CD4-positive, alpha-beta T cell treated with Interleukin-2 at 100 ng/mL for 4 hours (primary cell): Measurements from ENCODE around the gene CA6.
"Not testable (repeated sequence)": the region's sequence is repeated elsewhere in the genome, so short reads cannot be mapped to it uniquely, and the experiment has no call there.

Source experiments
- DNase-seq: peaks from one replicate; pipeline ENCODE4 v3.0.0-alpha.2; 2020; ENCODE audit warnings: low spot score

The CA6 gene

DNA sequence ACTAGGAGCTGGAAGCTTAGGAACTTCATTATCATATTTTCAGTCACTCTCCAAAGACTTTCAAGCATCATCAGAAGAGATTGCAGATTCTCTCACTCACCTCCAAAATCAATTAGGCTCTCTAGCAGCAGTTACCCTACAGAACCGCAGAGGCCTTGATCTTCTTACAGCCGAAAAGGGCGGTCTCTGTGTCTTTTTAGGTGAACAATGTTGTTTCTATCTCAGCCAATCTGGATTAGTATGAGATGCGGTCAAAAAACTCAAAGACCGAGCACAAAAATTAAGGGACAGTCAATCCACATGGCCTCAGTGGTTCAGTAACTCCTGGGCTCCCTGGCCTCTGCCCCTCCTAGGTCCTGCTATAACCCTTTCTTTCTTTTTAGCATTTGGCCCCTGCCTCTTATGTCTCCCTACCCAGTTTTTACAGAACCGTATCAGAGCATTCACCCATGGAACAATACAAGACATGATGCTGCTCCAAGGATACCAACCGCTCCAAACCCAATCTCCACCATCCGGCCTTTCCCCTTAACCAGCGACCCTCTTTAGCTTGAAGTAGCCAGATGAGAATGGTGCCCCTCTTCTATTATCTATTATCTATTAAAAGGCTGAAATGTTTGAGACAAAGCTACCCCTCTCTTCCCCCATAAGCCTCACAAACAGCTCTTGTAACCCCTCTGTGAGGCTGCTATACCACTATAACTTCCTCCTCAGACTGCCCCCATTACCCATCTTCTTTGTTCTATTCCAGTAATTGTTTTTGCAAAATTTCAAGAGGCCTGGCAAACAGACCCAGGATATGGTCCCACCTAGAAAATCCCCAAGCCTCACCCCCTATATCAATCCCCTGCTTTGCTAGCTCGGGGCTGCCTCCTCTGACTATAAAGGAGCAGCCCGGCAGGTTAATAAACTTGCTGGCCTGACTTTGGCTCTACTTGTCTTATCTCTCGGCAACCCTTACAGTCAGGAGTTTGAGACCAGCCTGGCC, 18.7 kb upstream of the CA6 start:
- peak; percentile 69 for DNase-seq

DNA sequence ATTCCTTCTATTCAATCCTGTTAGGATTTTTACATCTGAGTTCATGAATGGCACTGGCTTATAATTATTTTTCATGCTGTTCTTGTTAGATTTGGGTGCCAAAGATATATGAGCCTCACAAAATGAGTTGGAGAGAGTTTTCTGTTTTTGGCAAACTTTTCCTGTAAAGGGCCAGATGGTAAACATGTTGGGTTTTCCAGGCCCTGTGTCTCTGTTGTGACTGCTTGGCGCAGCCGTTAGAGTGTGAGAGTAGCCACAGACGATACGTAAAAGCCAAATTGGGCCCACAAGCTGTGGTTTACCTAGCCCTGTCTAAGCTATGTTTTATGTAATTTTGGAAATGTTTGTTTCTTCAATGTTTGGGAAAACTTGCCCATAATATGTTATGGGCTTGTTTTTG, 15.6 kb upstream of the CA6 start:
- no peak for DNase-seq

DNA sequence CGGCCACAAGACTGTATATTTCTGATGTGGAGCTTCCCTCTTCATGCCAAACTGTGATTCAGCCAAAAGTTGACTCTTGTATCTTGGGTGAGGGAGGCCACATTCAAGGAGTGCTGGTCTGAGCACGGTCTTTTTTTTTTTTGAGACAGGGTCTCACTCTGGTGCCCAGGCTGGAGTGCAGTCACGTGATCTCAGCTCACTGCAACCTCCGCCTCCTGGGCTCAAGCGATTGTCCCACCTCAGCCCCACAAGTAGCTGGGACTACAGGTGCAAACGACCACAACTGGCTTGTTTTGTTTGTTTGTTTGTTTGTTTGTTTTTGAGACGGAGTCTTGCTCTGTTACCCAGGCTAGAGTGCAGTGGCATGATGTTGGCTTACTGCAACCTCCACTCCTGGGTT, 8.6 kb upstream of the CA6 start:
- not testable (repeated sequence) for DNase-seq

DNA sequence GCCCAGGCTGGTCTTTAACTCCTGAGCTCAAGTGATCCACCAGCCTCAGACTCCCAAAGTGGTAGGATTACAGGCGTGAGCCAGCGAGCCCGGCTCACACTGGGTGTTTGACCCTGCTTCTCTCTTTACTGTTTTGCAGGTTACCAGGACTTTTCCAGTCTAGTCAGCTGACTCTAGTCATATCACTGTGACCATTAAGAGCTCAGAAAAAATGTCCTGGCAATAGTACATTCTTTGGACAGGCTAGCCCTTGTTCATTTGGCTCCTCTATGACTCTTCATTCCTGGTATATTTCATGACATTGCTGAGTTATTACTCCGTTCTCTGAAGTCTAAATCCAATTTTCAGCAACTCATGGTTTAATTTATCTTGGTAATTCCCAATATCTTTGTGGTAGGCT, 8.0 kb upstream of the CA6 start:
- no peak for DNase-seq

DNA sequence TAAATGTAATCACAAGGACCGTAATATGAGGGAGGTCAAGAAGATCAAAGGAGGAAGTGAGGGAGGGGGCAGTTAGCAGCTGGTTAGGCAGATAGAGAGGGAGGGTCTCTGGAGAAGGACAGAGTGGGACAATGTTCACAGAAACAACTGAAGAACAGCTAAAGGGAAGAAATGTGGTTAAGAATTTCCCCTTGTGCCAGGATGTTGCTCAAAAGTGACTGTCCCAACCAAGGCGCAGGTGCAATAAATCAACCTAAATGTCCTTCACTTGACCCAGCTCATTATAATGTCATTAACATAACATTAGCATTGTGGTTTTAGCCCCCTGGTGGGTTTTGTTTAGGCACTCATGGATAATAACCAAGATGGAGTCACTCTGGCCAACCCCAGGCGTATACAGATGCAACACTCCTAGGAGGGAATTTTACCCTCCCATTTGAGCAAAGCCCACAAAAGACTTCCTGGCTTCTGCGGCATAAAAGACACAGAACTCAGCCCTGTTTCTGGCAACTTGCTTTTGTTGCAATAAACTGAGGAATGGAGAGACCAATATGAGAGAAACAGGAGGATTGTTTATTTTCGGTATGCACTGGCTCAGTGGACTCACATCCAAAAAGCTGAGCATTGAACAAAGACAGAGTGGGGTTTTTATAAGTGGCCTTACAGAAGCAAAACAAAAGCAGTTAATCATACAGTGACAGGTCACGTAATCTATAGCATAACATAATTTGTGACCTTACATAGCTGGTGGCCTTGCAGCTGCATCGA, 7.3 kb upstream of the CA6 start:
- no peak for DNase-seq

DNA sequence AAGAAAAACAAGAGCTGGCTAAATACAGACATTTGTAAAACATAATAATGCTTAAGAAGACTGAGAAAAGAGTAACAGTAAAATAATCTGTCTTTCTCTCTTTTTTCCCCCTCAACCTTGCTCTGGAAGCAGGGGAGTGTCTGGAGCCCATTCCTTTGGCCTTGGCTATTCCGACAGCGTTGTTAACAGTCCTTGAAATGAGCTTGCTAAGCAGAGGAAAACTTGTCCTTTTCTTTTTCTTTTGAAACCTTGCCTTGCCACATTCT, 6.7 kb upstream of the CA6 start:
- no peak for DNase-seq

DNA sequence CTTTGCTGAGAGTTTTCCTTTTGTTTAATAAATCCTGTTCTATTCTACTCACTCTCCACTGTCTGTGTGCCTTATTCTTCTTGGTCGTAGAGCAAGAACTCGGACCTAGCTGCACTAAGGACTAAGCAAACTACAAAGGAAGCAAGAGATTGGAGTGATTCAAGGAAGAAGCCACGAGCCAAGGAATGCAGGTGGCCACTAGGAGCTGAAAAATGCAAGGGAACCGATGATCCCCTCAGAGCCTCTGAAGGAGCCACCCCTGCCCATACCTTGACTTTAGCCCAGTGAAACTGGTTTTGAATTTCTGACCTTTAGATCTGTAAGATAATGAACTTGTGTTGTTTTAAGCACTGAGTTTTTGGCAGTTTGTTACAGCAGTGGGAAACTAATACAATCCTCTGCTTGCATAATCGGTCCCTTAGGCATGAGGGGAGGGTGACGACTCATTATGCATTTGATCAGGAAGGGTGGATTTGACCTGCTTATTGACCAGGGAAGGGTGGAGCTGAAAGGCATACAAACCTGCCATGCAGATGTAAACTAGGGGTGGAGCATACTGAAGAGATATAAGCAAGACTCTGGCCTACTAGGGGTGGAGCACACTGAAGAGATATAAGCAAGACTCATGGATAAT, 6.2 kb upstream of the CA6 start:
- peak; percentile 44 for DNase-seq

DNA sequence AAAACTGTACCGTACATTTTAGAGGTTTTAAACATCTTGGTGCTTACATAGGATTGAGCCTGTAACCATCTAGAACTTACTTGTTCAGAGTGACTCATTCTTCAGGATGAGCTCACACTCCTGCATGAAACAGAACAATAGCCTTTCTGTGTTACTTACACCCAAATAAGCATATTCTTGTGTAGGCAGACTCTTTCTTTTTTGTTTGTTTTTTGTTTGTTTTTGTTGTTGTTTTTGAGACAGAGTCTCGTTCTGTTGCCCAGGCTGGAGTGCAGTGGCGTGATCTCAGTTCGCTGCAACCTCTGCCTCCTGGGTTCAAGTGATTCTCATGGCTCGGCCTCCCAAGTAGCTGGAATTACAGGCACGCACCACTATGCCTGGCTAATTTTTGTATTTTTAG, 3.8 kb upstream of the CA6 start:
- DNase-seq = peak; percentile 35

DNA sequence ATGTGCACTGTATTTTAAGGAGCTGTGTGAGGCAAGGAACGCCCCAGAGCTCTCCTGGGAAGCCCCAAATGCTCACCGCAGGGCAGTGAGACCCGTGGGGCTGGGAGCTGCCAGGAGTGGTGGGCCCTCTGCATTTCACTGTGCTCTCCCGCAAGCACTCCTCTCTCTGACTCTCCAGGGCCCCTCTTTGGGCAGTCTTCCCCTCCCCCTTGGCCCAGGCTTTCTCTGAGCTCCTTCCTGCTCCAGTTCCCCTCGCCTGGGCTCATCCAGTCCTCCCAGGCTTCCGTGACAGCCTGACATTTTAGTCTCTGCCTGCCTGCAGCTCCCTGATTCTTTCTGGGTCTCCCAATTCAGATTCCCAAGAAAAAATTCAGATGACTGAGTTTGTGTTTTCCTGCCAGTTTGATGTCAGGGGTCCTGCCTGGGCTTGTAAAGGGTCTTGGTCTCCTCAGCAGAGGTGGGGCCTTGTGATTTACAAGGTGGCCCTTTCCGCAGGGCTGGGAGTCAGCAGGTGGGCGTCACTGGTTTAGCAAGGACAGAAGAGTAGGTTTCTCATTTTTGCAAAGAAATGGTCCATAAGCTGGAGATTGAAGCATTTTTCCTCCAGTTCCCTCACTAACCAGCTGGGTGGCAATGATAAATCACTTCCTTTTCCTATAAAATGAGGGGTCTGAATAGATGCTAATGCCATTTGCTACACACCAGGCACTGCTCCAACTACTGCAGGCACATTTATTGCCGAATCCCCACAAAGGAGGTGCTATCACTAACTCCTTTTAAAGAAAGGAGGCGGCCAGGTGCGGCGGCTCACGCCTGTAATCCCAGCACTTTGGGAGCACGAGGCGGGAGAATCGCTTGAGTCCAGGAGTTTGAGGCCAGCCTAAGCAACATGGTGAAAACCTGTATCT, 1.9 kb upstream of the CA6 start:
- no peak for DNase-seq

DNA sequence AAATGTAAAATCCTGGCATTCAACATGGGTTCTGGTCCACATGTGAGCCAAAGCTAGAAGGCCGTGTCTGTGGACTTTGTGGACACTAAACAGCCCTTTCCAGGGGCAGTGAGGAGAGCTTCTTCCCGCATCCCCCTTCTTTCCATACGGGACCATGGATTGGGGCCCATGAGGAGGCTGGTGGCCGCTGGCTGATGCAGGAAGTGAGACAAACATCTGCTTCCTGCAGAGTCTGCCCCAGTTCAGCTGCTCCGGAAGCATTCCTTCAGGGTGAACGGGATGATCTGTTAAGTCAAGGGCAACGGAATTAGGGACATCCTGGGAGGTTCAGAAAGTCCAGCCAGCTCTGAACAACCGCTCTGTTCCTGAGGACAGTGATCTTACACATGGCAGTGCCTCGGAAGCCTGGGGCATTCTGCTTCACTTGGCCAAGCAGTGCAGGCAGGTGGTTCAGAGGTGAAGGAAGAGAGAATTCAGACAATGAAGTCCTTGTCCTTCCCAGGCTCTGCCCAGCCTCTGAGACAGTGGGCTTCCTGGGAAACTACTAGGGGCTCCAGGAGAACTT, 1.5 kb downstream of the CA6 start:
- DNase-seq = no peak

DNA sequence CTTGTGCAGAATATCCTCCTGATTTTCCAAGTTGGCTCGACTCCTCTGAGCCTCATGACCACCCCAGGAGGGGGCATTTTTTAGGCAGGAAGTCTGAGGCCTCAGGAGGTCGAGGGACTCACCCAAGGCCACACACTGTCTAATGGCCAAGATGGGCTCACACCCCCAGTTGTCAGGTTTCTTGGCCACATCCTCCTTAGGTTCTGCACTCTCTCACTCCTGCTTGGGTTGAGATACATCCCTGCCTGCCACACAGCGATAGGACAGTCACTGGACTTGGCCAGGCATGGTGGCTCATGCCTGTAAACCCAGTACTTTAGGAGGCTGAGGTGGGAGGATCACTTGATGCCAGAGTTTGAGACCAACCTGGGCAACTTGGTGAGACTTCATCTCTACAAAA, 4.6 kb downstream of the CA6 start:
- no peak for DNase-seq

DNA sequence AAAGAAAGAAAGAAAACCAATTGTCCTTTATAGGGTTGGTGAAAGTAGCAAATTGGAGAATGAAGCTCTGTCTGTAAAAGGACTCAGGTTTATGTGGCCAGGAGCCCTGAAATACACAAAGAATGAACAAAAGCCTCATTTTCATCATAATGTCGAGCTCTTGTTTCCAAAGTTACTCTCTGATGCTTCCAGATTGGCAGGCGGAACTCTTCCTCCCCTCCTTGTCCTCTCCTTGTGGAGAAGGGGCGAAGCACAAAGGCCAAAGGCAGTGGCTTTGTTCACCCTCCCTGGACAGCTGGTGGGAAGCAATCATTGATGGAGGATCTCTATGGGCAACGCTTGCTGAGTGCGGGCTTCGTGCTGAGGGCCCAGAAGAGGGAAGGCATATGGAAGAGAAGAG, 5.6 kb downstream of the CA6 start:
- DNase-seq = no peak

DNA sequence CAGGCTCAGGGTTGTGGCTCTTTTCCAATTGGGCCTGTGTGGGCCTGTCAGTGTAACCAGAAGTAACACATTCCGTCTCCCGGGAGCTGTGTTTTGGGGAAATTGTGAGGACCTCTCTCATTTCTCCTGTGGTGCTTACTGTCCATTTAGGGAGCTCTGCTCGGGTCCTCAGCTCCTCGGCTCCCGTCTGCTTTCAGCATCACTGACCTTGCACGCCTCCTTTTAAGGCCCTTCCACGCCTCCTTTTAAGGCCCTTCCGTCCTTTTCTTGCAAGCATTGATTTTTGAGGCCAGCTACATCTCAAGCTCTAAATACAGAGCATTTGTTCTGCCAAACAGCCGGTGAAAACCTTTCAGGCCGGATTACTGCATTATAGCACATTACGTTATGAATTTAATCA, 9.7 kb downstream of the CA6 start:
- DNase-seq = no peak

DNA sequence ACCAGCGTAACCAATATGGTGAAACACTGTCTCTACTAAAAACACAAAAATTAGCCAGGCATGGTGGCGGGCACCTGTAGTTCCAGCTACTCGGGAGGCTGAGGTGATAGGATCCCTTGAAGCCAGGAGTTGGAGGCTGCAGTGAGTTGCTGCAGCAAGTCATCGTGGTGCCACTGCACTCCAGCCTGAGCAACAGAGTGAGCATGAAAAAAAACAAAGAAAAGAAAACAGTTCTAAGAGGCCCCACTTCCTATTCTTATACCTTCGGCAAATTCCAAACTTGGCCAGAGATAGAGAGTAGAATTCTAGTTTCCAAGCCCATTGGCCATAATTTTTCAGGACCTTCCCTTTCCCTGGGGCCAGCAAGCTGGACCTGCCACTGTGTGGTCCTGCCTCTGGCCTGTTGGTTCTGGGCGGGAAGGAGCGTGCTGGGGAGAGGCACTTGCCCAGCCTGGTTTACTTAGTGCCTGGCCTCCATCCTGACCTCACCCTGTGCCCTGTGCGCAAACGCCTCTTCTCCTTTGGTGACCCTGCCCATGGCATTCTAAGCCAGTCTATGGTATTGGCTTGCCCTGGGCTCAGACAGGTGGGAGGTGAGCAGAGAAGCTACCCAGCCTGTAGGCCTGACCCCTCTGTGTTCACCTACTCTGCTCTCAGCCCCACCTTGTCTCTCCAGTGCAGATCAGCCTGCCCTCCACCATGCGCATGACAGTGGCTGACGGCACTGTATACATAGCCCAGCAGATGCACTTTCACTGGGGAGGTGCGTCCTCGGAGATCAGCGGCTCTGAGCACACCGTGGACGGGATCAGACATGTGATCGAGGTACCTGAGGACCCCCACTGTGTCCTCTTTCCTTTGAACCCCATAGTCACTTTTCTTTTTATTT, 11.0 kb downstream of the CA6 start:
- no peak for DNase-seq

DNA sequence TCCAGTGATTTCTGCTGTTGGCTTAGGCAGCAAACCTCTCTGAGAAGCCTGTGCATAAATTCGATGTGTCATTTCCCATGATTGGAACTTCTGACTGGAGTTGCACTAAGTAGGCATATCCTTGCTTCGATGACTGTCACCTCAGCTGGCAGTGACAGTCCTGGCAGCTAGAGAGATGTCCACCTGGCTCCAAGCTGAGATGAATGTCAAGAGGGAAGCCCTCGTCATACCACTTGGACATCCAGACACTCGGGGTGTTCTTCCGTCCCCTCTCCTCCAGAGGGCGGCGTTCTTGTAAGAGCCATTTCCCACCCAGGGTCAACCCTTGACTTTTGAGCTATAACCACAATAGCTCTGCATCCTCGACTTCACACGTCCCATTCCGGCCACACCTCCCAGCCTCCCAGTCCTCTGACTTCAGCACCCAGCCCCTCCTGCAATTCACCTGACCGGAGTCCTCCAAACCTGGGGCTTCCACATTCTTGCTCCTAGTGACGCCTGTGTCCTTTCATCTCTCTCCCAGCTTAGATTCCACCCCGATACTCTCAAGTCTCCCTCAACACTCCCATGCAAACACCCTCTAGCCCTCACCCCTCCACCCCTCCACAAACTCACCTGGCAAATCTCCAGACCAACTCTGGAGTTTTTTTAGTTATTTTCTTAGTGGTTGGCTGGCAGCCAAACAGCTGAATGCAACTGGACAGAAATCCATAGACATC, 17.3 kb downstream of the CA6 start:
- no peak for DNase-seq

DNA sequence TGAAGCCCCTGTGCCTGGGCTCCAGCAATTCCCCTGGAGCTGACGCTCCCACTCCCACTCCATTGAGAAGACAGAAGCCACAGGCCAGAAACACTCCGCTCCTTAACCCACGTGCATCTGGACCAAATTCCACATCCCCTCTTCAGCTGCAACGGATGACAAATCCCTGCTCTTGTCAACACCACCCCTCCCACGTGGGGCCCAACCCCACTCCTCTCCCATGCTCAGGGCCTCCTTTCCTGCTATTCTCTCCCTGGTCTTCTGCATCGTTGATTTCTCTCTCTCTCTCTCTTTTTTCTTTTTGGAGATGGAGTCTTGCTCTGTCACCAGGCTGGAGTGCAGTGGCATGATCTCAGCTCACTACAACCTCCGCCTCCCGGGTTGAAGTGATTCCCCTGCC, 18.3 kb downstream of the CA6 start:
- no peak for DNase-seq

DNA sequence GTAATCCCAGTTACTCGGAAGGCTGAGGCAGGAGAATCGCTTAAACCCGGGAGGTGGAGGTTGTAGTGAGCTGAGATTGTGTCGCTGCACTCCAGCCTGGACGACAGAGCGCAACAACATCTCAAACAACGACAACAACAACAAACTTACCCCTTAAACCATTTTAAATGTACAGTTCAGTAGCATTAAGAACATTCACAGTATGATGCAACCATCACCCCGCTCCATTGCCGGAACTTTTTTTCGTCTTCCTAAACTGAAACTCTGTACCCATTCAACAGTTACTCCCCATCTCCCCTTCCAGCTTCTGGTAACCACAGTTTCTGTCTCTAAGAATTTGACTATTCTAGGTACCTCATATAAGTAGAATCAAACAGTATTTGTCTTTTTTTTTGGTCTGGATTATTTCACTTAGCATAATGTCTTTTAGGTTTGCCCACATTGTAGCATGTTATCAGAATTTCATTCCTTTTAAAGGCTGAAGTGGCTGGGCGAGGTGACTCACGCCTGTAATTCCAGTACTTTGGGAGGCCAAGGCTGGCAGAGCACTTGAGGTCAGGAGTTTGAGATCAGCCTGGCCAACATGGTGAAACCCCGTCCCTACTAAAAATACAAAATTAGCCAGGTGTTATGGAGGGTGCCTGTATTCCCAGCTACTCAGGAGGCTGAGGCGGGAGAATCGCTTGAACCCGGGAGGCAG, 19.6 kb downstream of the CA6 start:
- DNase-seq = no peak

DNA sequence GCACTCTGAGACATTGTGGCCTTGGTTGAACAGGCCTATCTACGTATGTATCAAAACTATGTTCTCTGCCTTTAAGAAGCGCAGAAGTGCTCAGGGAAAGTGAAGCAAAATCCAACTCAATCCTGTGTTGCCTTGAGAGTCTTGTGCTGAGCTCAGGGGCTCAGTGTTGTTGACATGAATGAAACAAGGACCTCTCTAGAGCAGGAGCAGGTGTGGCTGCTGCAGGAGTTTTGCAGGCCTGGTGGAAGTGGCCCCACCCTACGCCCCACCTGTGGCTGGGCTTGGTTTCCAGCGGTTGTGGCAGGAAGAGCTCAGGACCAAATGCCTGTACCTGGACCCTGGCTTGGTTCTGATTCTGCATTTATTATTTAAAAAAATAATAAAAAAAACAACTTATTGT, 20.9 kb downstream of the CA6 start:
- no peak for DNase-seq

DNA sequence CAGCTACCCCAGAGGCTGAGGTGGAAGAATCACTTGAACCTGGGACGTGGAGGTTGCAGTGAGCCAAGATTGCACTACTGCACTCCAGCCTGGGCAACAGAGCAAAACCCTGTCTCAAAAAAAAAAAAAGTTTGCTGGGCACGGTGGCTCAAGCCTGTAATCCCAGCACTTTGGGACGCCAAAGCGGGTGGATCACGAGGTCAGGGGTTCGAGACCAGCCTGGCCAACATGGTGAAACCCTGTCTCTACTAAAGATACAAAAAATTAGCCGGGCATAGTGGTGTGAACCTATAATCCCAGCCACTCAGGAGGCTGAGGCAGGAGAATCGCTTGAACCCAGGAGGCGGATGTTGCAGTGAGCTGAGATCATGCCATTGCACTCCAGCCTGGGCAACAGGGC, 23.2 kb downstream of the CA6 start:
- not testable (repeated sequence) for DNase-seq
